K562 treated with DMSO at 1 percent for 12 hours (cell line): ENCODE data around the gene GBX1. TPM values are rescaled to one million over a fixed set of nuclear protein-coding genes. Genes with fewer than 3 reads are reported as not detected.

Source experiments
- total RNA-seq: library from RNA; unstranded; fragments of 300-600 nt; gene quantifications from 2 replicates; pipeline ENCODE4 v1.2.3, GENCODE V29; 2022; ENCODE audit not compliant: insufficient read depth

The GBX1 gene
- total RNA-seq = not detected in 2 replicates

GRCh38 chr7:151167197-151167961 lies at the start of gene GBX1:
Gene GBX1 (minus strand): TSS chr7:151167694. CDS start chr7:151167548, 146 bp downstream.

DNA sequence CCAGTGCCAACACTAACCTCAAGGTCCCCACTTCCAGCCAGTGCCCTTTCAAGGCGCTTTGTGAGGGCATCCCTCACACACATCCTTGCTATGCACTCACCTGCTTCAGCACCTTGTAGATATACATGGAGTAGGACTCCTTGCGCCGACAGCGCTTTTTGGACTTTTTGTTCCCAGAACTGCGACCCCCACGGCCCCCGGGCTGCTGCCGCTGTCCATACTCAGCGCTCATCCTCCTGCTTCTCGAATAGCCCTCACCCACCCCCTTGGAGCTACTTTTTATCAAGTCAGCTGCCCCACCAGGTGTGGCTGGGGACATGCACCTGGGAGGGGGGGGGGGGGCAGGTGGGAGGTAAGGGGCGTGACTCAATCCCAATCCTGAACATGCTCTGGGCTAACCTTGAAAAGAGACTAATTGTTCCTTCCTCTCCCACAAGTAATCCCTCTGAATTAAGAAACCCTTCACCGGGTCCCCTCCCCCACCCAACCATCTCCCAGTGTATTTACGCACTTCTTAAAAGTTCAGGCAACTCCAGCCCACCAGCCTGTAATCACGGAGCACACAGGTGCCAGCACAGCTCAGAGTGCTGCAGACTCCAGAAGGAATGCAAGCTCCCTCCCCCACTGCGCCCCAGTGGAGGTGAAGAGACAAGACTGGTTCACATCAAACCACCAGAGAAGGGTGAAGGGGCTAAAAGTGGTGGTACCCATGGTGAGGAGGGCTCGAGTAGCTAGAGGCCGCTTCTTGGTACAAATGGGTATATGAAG lies 42.8 kb upstream of the GBX1 start, which contains the start of gene H2BK1:
Gene H2BK1 (minus strand): TSS at position 402 of the 768 bp plus-strand sequence. CDS start 170 bp downstream, at position 232.

DNA sequence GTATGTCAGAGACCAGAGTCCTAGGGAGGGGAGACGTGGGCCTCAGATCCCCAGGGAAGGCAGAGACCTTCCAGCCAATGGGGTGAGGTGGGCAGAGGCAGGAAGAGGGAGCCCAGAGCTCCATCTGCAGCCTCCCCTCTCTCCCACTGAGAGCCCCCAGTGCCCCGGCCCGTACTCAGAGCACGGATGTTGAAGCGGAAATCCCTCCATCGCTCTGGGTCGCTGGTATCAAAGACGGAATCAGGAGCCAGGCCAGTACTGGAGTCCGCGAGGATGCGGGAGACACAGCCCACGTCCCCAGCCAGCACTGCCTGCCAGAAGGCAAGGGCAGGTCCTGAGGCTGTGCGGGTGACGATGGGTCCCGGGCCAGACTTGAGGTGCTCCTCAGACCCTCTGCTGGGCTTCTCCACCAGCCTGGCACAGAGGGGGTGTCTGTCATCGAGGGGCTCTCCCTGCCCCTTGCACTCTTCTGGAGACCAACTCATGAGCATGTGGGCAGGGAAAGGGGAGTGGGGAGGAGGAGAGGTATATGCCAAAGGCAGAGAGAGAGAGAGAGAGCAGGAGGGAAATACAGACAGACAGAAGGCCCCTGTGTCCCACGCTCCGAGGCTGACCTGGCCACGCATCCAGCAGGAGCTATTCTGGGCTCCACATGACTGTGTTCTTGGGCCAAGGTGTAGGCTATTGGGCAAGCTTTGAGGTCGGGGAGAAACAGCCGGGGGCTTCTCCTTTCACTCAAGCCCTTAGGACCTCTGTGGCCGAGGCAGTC lies 19.3 kb upstream of the GBX1 start, which contains the start of gene ASB10:
Gene ASB10 (minus strand): TSS at position 611 of the 769 bp plus-strand sequence. CDS start 120 bp downstream, at position 491.

Other genes with a start within 250 kb of the GBX1 start
- gene KCNH2, start 189.4 kb downstream of the GBX1 start, total RNA-seq = 76.1 and 114 TPM in 2 replicates
- 40.1 and 40.4 TPM in 2 replicates for gene NOS3, start 176.7 kb downstream of the GBX1 start, total RNA-seq
- gene ATG9B, start 143.2 kb downstream of the GBX1 start, total RNA-seq = 5.7 TPM in 1 of 2 replicates, not detected in the other
- 25.8 and 40.2 TPM in 2 replicates for gene ABCB8, start 139.2 kb downstream of the GBX1 start, total RNA-seq
- gene ASIC3, start 119.2 kb downstream of the GBX1 start, total RNA-seq = 8.5 and 14.4 TPM in 2 replicates
- gene CDK5, start 109.8 kb downstream of the GBX1 start, total RNA-seq = 40.9 and 43.0 TPM in 2 replicates
- gene SLC4A2, start 108.1 kb downstream of the GBX1 start, total RNA-seq = 255 and 273 TPM in 2 replicates
- gene FASTK, start 86.9 kb downstream of the GBX1 start, total RNA-seq = 127 and 144 TPM in 2 replicates
- gene TMUB1, start 84.2 kb downstream of the GBX1 start, total RNA-seq = 239 and 324 TPM in 2 replicates
- 73.3 and 103 TPM in 2 replicates for gene AGAP3, start 81.2 kb downstream of the GBX1 start, total RNA-seq
- gene ASB10, start 19.6 kb upstream of the GBX1 start, total RNA-seq = not detected in 2 replicates
- not detected in 2 replicates for gene H2BK1, start 42.8 kb upstream of the GBX1 start, total RNA-seq
- gene ABCF2, start 59.5 kb upstream of the GBX1 start, total RNA-seq = 30.6 and 56.6 TPM in 2 replicates
- gene CHPF2, start 64.8 kb upstream of the GBX1 start, total RNA-seq = 52.2 and 73.3 TPM in 2 replicates
- 2.6 and 8.6 TPM in 2 replicates for gene SMARCD3, start 81.0 kb upstream of the GBX1 start, total RNA-seq
- 58.7 and 96.9 TPM in 2 replicates for gene NUB1, start 174.1 kb upstream of the GBX1 start, total RNA-seq
- gene WDR86, start 242.3 kb upstream of the GBX1 start, total RNA-seq = 0.53 TPM in 1 of 2 replicates, not detected in the other